NCI-H2029 treated with DMSO at 0.1 percent for 48 hours (cell line): ENCODE data around the gene PHLPP2.

Source experiments
- DNase-seq: peaks from one replicate; lab custom pipeline; 2025; lab: John Stamatoyannopoulos, UW

The PHLPP2 gene

GRCh38 chr16:71724320-71724751, at the start of gene PHLPP2:
Gene PHLPP2 (minus strand): TSS chr16:71724701. CDS start chr16:71714795, 9,906 bp downstream.
- no peak for DNase-seq

GRCh38 chr16:71771571-71771970, 47.1 kb upstream of the PHLPP2 start:
- DNase-seq: no peak

GRCh38 chr16:71769222-71769621, 44.7 kb upstream of the PHLPP2 start:
- DNase-seq: no peak

- no peak for DNase-seq
Observed at GRCh38 chr16:71767060-71767900, 42.8 kb upstream of the PHLPP2 start.

GRCh38 chr16:71762186-71762585, 37.7 kb upstream of the PHLPP2 start:
- DNase-seq: no peak

GRCh38 chr16:71761097-71761496, 36.6 kb upstream of the PHLPP2 start:
- no peak for DNase-seq

- DNase-seq: no peak
Observed at GRCh38 chr16:71758293-71758760, 33.8 kb upstream of the PHLPP2 start.

- DNase-seq: no peak
Observed at GRCh38 chr16:71754652-71755051, 30.2 kb upstream of the PHLPP2 start.

- DNase-seq: no peak
Observed at GRCh38 chr16:71754108-71754507, 29.6 kb upstream of the PHLPP2 start.

GRCh38 chr16:71748226-71748625, 23.7 kb upstream of the PHLPP2 start:
- DNase-seq: no peak

- DNase-seq: no peak
Observed at GRCh38 chr16:71746442-71747046, 22.0 kb upstream of the PHLPP2 start.

GRCh38 chr16:71738855-71739254, 14.4 kb upstream of the PHLPP2 start:
- DNase-seq: no peak

GRCh38 chr16:71737501-71737900, 13.0 kb upstream of the PHLPP2 start:
- no peak for DNase-seq

GRCh38 chr16:71734511-71734910, 10.0 kb upstream of the PHLPP2 start:
- DNase-seq: no peak

- DNase-seq: no peak
Observed at GRCh38 chr16:71732587-71732986, 8.1 kb upstream of the PHLPP2 start.

GRCh38 chr16:71727551-71728324, 3.2 kb upstream of the PHLPP2 start:
- DNase-seq: no peak

GRCh38 chr16:71726476-71727315, 2.2 kb upstream of the PHLPP2 start:
- no peak for DNase-seq

GRCh38 chr16:71723537-71724319, 773 bp downstream of the PHLPP2 start:
- DNase-seq: no peak

GRCh38 chr16:71722801-71723536, 1.5 kb downstream of the PHLPP2 start:
- no peak for DNase-seq

GRCh38 chr16:71721066-71721740, 3.3 kb downstream of the PHLPP2 start:
- DNase-seq: no peak
